AG09309 (cell line): Measurements from ENCODE around the gene A2M.

Experiments used
- DNase-seq: peaks from one replicate; pipeline ENCODE4 v3.0.0-alpha.2; 2010; ENCODE audit warnings: low read depth
- H3K4me3 ChIP-seq: 2 replicates; pipeline ENCODE4 v1.5.1; 2011; ENCODE audit warnings: mild to moderate bottlenecking, low read depth, low read length, moderate library complexity; ENCODE audit not compliant: control insufficient read depth
- TF ChIP-seq, protein P1 (sequence below): IDR thresholded peaks from 2 replicates; pipeline ENCODE4 v1.5.1; 2011; ENCODE audit warnings: mild to moderate bottlenecking, low read depth, low read length, inconsistent platforms; ENCODE audit not compliant: insufficient read depth, control insufficient read depth; ENCODE audit errors: missing control alignments

Gene A2M

DNA sequence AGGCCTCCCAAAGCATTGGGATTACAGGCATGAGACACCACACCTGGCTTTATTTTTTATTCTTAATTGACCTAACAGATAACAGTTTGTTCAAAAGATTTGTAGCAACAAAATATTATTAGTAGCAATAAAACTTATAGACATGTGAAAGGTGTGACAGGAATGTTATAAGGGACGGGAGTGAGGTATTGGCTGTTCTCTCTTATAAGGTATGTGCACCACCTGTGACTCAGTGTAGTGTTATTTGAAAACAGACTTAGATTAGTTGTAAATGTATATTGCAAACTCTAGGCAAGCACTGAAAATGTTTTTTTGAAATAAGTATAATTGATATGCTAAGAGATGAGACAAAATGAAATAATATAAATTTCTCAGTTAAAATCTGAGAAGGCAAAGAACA, 68.6 kb downstream of the A2M start:
- DNase-seq, result no peak
- H3K4me3 ChIP-seq, result no peak overlapping the region
- TF ChIP-seq, protein P1, sequence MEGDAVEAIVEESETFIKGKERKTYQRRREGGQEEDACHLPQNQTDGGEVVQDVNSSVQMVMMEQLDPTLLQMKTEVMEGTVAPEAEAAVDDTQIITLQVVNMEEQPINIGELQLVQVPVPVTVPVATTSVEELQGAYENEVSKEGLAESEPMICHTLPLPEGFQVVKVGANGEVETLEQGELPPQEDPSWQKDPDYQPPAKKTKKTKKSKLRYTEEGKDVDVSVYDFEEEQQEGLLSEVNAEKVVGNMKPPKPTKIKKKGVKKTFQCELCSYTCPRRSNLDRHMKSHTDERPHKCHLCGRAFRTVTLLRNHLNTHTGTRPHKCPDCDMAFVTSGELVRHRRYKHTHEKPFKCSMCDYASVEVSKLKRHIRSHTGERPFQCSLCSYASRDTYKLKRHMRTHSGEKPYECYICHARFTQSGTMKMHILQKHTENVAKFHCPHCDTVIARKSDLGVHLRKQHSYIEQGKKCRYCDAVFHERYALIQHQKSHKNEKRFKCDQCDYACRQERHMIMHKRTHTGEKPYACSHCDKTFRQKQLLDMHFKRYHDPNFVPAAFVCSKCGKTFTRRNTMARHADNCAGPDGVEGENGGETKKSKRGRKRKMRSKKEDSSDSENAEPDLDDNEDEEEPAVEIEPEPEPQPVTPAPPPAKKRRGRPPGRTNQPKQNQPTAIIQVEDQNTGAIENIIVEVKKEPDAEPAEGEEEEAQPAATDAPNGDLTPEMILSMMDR, result no peak

DNA sequence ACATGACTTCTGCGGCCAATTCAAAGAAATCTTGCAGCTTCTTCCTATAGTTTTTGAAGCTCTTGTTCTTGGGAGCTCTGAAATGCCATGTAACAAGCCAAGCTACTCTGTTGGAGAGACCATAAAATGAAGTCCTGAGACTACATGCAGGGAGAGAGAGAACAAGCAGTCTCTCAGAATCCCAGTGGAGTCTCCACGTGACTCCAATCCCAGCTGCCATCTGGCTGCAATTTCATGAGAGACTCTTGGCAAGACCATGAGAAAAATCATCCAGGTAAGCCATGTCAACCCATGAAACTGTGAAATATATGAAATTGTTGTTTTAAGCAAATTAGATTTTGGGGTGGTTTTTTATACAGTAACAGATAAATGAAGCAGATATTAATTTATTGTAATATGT, 72.0 kb downstream of the A2M start:
- TF ChIP-seq, protein P1, result no peak
- no peak for DNase-seq
- no peak overlapping the region for H3K4me3 ChIP-seq

DNA sequence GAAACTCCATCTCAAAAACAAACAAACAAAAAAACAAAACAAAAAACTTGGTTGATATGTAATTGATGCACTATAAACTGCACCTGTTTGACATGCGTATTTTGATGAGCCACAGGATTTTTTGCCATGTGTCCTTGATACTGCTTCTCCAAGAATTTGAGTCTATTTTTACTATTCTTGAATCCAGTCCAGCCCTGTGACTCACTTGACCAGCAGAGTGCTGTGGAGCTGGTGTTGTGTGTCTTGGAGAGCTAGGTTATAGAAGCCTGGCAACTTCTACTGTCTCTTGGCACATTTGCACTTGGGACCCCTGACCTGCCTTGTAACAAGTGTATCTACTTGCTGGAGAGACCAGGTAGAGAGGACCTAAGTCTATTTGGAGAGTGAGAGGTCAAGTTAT, 74.4 kb downstream of the A2M start:
- no peak overlapping the region for H3K4me3 ChIP-seq
- TF ChIP-seq, protein P1, result no peak
- DNase-seq, result peak; percentile 17

DNA sequence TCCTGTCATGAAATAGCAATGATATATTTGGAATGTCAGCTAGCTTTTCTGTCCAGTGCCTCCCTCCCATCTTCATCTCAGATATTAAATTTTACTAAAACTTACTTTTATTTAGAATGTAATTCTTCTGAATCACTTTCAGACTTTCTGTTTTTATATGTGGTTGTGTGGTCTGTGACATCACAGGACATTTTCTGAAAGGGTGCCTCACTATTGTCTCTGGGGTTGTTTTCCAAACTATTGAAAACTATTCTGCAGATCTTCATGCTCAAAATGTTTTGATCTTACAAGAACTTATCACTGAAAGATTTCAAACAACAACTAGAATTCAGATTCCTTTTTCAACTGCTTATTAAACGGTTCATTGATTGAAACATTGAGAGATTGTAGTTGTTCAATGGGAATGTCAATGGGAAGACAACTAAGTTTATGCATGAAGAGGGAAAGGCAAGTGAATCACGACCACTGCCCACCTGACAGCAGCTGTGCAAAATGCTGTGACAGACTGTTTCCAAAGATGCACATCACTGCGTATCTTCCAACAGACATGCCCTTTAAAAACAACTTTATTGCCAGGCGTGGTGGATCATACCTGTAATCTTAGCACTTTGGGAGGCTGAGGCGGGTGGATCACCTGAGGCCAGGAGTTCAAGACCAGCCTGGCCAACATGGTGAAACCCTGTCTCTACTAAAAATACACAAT, 75.1 kb downstream of the A2M start:
- no peak overlapping the region for H3K4me3 ChIP-seq
- TF ChIP-seq, protein P1, result no peak

DNA sequence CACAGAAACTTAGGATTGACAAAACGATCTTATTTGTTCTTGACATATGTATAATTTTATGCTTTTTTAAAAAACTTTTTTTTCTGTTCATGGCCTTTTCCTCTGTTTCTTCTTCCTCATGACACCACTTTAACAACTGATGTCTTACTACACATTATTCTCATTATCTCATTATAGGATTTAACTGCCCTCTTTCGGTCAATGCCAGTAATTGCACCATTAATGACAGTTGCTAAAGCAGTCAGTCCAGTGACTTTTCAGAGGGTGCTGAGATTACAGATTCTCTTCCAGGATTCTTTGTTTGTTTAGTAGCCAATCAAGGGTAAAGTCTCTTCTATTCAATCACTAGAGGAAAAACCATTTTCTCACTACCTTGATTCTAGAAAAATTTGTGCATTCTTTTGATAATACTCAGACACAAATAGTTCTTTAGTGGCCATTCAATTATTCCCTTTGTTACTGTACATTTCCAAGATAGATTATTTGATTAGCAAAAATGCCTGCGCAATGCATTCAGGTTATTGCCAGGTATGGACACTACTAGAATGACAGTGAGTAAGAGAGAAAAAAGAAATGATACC, 76.2 kb downstream of the A2M start:
- TF ChIP-seq, protein P1, result peak; percentile 54
- peak; percentile 17 for DNase-seq
- no peak overlapping the region for H3K4me3 ChIP-seq

More for the DNA sequence above, 75.1 kb downstream of the A2M start:
- DNase-seq, result no peak

DNA sequence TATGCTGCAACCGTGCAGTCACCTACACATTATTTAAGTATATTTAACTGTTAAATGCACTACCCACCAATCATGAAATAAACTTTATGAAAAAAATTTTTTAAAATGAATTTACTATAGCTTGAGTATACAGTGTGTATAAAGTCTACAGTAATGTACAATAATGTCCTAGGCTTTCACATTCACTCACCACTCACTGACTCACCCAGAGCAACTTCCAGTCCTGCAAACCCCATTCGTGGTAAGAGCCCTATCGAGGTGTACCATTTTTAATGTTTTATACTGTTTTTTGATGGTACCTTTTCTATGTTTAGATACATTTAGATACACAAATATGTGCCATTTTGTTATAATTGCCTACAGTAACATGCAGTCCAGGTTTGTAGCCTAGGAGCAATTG, 78.3 kb downstream of the A2M start:
- no peak overlapping the region for H3K4me3 ChIP-seq
- DNase-seq, result no peak
- TF ChIP-seq, protein P1, result no peak

DNA sequence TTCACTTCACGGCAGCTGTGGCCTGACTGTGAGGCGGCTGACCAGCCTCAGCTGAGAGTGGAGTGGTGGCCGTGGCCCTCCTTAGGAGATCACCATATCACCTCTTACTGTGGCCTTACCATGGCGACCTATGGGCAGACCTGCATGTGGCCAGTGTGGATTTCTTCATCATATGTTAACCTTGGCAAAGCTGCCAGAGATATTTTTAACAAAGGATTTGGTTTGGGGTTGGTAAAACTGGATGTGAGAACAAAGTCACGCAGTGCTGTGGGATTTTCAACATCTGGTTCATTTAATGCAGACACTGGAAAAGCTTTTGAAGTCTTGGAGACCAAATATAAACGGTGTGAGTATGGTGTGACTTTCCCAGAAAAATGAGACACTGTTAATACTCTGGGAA, 79.5 kb downstream of the A2M start:
- TF ChIP-seq, protein P1, result no peak
- DNase-seq, result no peak
- H3K4me3 ChIP-seq, result no peak overlapping the region
